ENCODE measurements around the gene CENPN.

Gene CENPN

GRCh38 chr16:80973991-80974390, 33.0 kb upstream of the CENPN start:
- H4K20me1 ChIP-seq (ENCODE audit: insufficient read depth, low read length) = no peaks in the 10 kb centered on the region
- no peak overlapping the region for H3K9ac ChIP-seq (ENCODE audit: low read length)
- H3F3A ChIP-seq (ENCODE audit: insufficient read depth, low read length) = no peaks in the 10 kb centered on the region
- no peak overlapping the region for H3K4me2 ChIP-seq (ENCODE audit: low read length)
- H3K27me3 ChIP-seq (ENCODE audit: insufficient read depth, low read length) = no peaks in the 10 kb centered on the region
- no peaks in the 10 kb centered on the region for H3K4me1 ChIP-seq (ENCODE audit: insufficient read depth, low read length, severe bottlenecking)
- H3K36me3 ChIP-seq (ENCODE audit: insufficient read depth, low read length) = peaks cover 18% of the 10 kb centered on the region
- no peaks in the 10 kb centered on the region for H3K9me3 ChIP-seq (ENCODE audit: low read length)
- no peaks in the 10 kb centered on the region for H3K79me2 ChIP-seq (ENCODE audit: insufficient read depth, low read length)
- no peak overlapping the region for H3K27ac ChIP-seq (ENCODE audit: low read depth, low read length, poor library complexity, severe bottlenecking)
- no peak overlapping the region for H3K4me3 ChIP-seq (ENCODE audit: low read depth, low read length, poor library complexity, severe bottlenecking)
- H3K9me2 ChIP-seq (ENCODE audit: low read depth, low read length) = no peaks in the 10 kb centered on the region
- no peak overlapping the region for H2AFZ ChIP-seq (ENCODE audit: low read length)
- TF ChIP-seq, protein P1, sequence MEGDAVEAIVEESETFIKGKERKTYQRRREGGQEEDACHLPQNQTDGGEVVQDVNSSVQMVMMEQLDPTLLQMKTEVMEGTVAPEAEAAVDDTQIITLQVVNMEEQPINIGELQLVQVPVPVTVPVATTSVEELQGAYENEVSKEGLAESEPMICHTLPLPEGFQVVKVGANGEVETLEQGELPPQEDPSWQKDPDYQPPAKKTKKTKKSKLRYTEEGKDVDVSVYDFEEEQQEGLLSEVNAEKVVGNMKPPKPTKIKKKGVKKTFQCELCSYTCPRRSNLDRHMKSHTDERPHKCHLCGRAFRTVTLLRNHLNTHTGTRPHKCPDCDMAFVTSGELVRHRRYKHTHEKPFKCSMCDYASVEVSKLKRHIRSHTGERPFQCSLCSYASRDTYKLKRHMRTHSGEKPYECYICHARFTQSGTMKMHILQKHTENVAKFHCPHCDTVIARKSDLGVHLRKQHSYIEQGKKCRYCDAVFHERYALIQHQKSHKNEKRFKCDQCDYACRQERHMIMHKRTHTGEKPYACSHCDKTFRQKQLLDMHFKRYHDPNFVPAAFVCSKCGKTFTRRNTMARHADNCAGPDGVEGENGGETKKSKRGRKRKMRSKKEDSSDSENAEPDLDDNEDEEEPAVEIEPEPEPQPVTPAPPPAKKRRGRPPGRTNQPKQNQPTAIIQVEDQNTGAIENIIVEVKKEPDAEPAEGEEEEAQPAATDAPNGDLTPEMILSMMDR (IDR thresholded peaks at IDR 0.05; ENCODE audit: low read length) = no peak
- TF ChIP-seq EZH2 (IDR thresholded peaks at IDR 0.05; ENCODE audit: borderline replicate concordance, low read length) = no peak

DNA sequence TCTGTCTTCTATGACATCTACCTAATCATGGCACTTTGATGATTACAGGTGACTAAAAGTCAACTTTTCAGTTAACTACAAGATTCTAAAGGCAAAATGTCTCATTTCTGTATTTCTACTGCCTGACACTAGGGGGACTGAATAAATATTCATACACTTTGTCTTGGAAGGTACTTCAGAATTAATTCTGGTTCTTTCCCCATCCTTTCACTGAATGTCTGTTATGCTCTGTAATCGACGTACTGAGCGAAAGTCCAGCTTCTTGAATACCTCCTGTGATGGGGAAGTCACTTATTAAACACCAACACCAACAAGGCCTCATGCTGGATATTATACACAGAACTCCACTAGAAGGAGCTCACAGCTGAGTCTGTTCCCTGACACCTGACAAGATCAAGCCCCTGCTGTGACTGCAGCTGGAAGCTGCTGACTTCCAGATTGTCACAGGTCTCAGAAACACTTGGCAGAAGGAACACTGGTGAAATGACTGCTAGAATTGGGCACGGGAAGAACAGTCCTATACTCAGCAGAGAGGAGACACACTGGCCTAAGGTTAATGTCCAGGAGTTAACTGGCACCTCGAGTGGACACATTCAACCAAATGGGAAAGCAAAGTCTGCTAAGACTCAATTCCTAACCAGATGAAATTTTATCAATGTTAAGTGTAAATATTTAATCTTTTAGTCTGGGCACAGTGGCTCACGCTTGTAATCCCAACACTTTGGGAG, 32.2 kb upstream of the CENPN start:
- no peaks in the 10 kb centered on the region for H4K20me1 ChIP-seq (ENCODE audit: insufficient read depth, low read length)
- H3K27ac ChIP-seq (ENCODE audit: low read depth, low read length, poor library complexity, severe bottlenecking) = no peak overlapping the region
- no peak overlapping the region for H3K4me3 ChIP-seq (ENCODE audit: low read depth, low read length, poor library complexity, severe bottlenecking)
- no peaks in the 10 kb centered on the region for H3K27me3 ChIP-seq (ENCODE audit: insufficient read depth, low read length)
- no peak overlapping the region for H2AFZ ChIP-seq (ENCODE audit: low read length)
- H3K9me3 ChIP-seq (ENCODE audit: low read length) = no peaks in the 10 kb centered on the region
- H3K36me3 ChIP-seq (ENCODE audit: insufficient read depth, low read length) = peaks cover 20% of the 10 kb centered on the region
- H3K9me2 ChIP-seq (ENCODE audit: low read depth, low read length) = no peaks in the 10 kb centered on the region
- no peak overlapping the region for H3K9ac ChIP-seq (ENCODE audit: low read length)
- no peaks in the 10 kb centered on the region for H3F3A ChIP-seq (ENCODE audit: insufficient read depth, low read length)
- no peaks in the 10 kb centered on the region for H3K4me1 ChIP-seq (ENCODE audit: insufficient read depth, low read length, severe bottlenecking)
- H3K4me2 ChIP-seq (ENCODE audit: low read length) = no peak overlapping the region
- no peaks in the 10 kb centered on the region for H3K79me2 ChIP-seq (ENCODE audit: insufficient read depth, low read length)
- TF ChIP-seq, protein P1 (IDR thresholded peaks at IDR 0.05; ENCODE audit: low read length) = peak; percentile 75
- no peak for TF ChIP-seq EZH2 (IDR thresholded peaks at IDR 0.05; ENCODE audit: borderline replicate concordance, low read length)

DNA sequence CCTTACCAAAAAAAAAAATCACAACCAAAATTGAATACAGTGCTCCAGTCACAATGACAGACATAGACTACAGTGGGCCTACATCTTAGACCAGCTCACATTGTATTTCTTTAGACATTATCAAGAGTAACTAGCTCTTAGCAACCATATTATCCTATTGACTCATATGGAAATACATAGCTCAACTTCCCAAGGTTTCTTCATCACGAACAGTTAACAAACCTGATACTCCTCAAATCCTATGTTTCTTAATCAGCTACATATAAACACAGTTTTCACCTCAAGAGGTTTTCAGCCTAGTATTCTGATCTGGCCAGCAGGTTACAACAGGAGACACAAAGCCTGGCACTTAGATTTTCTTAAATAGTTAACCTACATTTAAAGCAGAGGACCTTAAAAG, 30.1 kb upstream of the CENPN start:
- Histone ChIP-seq H3K9me3 (ENCODE audit: low read length) (no peaks in the 10 kb centered on the region), H3K27me3 (ENCODE audit: insufficient read depth, low read length) (no peaks in the 10 kb centered on the region), H3K4me1 (ENCODE audit: insufficient read depth, low read length, severe bottlenecking) (no peaks in the 10 kb centered on the region), H4K20me1 (ENCODE audit: insufficient read depth, low read length) (peaks cover 2% of the 10 kb centered on the region; the same call in 1 of the 2 replicates), H3K9me2 (ENCODE audit: low read depth, low read length) (no peaks in the 10 kb centered on the region), H3K4me2 (ENCODE audit: low read length) (no peak overlapping the region), H2AFZ (ENCODE audit: low read length) (no peak overlapping the region), H3K79me2 (ENCODE audit: insufficient read depth, low read length) (no peaks in the 10 kb centered on the region), H3K27ac (ENCODE audit: low read depth, low read length, poor library complexity, severe bottlenecking) (no peak overlapping the region), H3K4me3 (ENCODE audit: low read depth, low read length, poor library complexity, severe bottlenecking) (no peak overlapping the region), H3K36me3 (ENCODE audit: insufficient read depth, low read length) (peaks cover 37% of the 10 kb centered on the region), H3F3A (ENCODE audit: insufficient read depth, low read length) (no peaks in the 10 kb centered on the region), H3K9ac (ENCODE audit: low read length) (no peak overlapping the region)
- no peak for TF ChIP-seq EZH2 (IDR thresholded peaks at IDR 0.05; ENCODE audit: borderline replicate concordance, low read length)
- TF ChIP-seq, protein P1 (IDR thresholded peaks at IDR 0.05; ENCODE audit: low read length) = no peak
